ENCODE data around the gene ZNF784.
A peak's percentile ranks its signal among the peaks of the same experiment; 100 is the strongest.

The ZNF784 gene

DNA sequence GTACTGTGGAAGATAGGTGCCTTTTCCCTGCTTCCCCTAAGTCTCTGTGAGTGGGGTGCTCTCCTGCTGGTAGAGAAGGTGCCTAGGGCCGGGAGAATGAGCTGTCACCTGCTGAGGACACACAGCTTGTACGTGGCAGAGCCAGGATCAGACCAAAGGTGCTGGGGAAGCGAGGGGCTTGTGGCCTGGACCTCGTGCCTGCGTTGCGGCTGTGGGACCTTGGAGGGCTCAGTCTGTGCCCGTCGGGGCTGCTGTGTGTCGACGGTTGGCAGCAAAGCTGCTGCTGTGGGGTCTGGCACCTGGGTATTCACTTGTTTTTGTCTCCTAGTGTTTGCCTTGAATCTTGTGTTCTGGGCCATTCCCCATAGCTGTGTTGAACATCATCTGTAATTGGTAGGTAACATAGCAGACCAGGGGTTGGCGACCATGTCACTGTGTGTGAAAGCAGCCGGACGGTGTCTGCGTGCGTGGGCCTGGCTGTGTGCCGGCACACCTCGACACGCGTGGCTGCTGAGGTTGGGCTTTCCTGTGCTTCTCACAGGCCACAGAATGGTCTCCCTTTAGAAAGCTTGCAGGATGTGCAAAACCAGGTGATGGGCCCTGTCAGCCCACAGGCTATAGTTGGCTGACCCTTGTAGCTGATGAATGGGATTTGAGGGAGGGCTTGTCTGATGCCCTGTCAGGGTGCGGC, 39.6 kb upstream of the ZNF784 start:
- TF ChIP-seq POLR2A (IDR thresholded peaks at IDR 0.05; ENCODE audit: low read depth, low read length) = no peak
- FAIRE-seq (no peak), DNase-seq (ENCODE audit: insufficient read length, low spot score) (no peak)

GRCh38 chr19:55661826-55662225, 37.5 kb upstream of the ZNF784 start:
- no peak for TF ChIP-seq POLR2A (IDR thresholded peaks at IDR 0.05; ENCODE audit: low read depth, low read length)
- FAIRE-seq (no peak), DNase-seq (ENCODE audit: insufficient read length, low spot score) (no peak)

DNA sequence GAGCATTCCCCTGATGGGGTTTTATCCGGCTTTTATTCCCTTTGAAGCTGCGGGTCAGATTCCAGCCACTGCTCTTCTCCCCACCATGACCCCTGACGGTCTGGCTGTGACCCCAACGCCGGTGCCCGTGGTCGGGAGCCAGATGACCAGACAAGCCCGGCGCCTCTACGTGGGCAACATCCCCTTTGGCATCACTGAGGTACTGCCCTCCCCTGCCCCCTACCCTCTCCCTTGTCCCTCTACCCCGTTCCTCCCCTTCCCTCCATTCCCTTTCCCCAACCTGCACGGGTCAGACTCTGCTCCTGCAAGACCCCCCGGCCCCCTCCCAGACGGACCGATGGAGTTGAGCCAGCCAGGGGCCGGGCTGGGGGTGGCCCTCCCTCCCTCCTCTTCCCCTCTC, 36.6 kb upstream of the ZNF784 start:
- no peak for TF ChIP-seq POLR2A (IDR thresholded peaks at IDR 0.05; ENCODE audit: low read depth, low read length)
- FAIRE-seq (no peak), DNase-seq (ENCODE audit: insufficient read length, low spot score) (no peak)

DNA sequence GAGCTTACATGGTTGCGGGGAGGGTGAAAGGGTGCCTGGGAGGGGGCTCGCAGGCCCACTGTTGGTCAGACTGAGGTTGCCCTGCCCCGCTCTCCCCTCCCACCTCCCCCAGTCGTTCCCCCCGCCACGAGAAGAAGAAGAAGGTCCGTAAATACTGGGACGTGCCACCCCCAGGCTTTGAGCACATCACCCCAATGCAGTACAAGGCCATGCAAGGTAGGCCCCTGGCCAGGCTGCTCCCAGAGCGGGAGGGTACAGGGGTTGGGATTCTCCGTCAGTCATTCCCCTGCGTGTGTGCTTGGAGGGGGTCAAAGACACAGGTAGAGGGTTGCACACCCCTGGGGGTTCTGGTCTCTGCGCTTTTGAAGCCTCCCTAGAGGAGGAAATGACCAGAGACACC, 36.0 kb upstream of the ZNF784 start:
- DNase-seq (ENCODE audit: insufficient read length, low spot score) = no peak
- no peak for FAIRE-seq
- TF ChIP-seq POLR2A (IDR thresholded peaks at IDR 0.05; ENCODE audit: low read depth, low read length) = no peak

DNA sequence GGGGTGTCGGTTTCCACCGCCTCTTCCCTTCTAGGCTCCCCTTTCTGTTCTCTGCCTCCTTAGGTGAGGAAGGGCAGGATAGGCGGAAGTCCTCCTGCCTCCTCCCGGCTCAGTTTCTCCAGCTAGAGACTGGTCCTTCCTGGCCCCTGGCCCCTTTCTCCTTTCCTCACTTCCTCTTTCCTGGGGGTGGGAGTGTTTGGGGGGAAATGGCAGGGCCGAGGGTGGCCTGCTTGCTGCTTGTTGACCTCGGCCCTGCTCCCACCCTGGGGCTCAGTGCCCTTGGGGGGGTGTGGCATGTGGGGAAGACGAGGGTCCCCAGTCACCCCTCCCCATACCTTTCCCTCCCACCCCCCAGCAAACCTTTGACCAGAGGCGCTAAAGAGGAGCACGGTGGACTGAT, 35.5 kb upstream of the ZNF784 start:
- no peak for TF ChIP-seq POLR2A (IDR thresholded peaks at IDR 0.05; ENCODE audit: low read depth, low read length)
- DNase-seq (ENCODE audit: insufficient read length, low spot score) (no peak), FAIRE-seq (no peak)

DNA sequence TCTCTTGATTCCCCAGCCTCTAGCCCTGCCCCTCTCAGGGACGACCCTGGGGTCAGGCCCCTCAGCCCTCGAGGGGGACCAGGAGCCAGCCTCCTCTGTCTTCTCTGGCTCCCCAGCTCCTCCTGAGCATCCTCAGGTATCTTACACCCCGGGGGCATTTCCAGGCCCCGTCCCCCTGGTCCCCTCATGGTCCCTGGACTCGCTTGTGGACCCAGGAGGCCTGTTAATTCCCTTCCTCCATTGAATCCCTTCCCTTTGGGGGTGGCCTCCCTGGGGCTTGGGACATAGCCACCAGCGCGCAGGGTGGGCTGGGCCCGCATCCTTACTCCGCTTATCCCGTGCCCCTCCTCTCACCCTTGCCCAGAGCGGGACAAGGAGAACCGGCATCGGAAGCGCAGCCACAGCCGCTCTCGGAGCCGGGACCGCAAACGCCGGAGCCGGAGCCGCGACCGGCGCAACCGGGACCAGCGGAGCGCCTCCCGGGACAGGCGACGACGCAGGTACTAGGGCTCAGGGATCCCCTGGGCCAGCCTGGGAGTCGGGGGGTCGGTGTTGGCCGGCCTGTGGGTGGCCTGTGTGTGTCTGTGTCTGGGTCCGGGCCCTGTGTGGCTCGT, 34.6 kb upstream of the ZNF784 start:
- no peak for TF ChIP-seq POLR2A (IDR thresholded peaks at IDR 0.05; ENCODE audit: low read depth, low read length)
- FAIRE-seq = no peak
- DNase-seq (ENCODE audit: insufficient read length, low spot score) = no peak

DNA sequence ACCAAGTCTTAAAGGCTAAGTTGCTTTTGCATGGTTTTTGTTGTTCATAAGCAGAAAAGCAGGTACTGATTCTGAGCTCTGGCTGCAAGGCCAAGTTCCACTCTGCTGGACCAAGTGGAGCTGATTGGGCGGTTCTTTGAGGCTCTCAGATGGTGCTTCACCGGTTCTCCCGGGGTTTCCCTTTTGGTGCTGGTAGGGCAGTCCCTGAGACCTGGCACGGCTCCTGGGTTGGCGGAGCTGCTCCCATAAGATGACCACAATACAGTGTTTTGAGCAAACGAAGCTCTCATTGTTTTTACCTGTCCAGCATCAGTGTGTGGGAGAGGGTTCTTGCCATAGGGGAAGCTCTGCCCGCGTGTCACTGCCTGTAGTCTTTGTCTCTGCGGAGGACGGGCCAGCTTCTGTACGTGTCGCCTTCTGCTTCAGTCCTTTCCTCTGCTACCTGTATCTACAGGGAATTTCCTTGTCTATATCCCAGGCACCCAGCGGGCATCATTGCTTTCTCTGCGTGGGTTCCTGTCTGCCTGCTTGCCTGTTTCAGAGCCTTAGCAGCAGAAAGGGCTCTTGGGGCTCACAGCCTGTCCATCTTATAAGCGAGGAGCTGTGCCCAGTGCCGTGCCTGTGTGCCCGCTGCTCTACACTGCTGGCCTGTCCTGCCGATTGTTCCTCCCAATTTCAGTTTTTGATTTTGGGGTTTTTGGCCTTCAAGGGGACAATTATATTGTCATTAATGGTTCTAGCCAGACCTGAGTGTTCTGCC, 32.8 kb upstream of the ZNF784 start:
- DNase-seq (ENCODE audit: insufficient read length, low spot score) = no peak
- no peak for FAIRE-seq
- TF ChIP-seq POLR2A (IDR thresholded peaks at IDR 0.05; ENCODE audit: low read depth, low read length) = no peak

- no peak for TF ChIP-seq POLR2A (IDR thresholded peaks at IDR 0.05; ENCODE audit: low read depth, low read length)
- DNase-seq (ENCODE audit: insufficient read length, low spot score) (no peak), FAIRE-seq (no peak)
Observed at GRCh38 chr19:55656552-55656951, 32.2 kb upstream of the ZNF784 start.

GRCh38 chr19:55655648-55656040, 31.3 kb upstream of the ZNF784 start:
- DNase-seq (ENCODE audit: insufficient read length, low spot score) (no peak), FAIRE-seq (no peak)
- no peak for TF ChIP-seq POLR2A (IDR thresholded peaks at IDR 0.05; ENCODE audit: low read depth, low read length)

DNA sequence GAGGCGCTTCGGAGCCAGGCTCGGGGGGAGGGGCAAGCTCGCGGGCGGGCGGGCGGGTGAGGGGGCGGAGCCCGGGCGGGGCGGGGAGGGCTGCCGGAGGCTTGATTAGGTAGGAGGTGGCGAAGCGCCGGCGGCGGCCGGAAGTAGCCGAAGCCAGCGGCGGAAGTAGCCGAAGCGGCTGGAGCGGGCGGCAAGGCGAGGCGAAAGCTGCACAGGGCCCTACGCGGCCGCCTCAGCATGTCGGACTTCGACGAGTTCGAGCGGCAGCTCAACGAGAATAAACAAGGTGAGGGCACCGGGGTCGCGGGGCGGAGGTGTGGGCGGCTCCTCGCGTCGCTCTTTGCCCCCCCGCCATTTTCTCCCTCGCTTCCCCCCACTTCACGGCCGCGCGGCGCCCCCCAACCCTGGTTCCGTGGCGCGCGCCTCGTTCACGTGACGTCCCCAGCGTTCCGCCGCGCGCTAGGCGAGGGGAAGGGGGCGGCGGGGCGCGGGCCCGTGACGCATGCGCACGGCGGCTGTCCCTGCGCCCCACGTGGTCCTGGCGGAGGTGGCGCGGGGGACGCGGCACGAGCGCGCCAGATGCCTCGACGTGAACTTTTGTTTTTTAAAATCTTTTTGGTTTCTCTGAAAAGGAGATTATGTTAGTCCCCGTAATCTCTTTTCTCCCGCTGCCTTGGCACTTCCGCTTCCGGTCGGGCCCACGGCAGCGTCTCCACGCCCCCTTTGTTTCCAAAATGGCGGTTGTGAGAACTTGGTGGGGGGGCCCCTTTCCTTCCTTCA, 30.7 kb upstream of the ZNF784 start, which contains the start of gene U2AF2:
Gene U2AF2, plus strand, starts transcription at position 168 of the 780 bp plus-strand sequence. Its CDS starts 70 bp downstream, at position 238.
- TF ChIP-seq POLR2A (IDR thresholded peaks at IDR 0.05; ENCODE audit: low read depth, low read length) = peak; percentile 88
- DNase-seq (ENCODE audit: insufficient read length, low spot score) (peak; percentile 95), FAIRE-seq (no peak)

DNA sequence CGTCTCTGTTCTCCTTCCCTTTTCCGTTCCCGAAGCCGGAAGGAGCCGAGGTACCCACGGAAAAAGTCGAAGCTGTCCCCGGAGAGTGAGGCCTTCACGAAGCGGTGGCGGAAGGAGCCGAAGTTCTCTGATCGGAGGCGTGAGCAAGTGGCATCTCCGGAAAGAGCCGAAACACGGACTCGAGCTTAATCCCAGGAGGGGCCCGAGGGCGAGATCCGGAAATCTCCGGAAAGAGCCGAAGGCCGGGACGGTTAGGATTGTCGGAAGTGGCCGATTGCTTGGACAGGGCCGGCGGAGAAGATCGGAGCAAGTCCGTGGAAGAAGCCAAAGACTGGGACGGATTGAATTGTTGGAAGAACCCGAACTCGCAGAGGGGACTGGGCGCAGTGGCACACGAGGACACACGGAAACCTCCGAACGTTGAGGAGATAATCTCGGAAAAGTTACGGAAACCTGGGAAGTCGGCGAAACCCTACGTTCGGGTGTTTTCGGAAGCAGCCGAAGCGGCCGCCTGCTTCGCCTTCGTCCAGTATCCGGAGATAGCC, 30.0 kb upstream of the ZNF784 start:
- DNase-seq (ENCODE audit: insufficient read length, low spot score) (peak; percentile 96), FAIRE-seq (peak; percentile 77)
- no peak for TF ChIP-seq POLR2A (IDR thresholded peaks at IDR 0.05; ENCODE audit: low read depth, low read length)

DNA sequence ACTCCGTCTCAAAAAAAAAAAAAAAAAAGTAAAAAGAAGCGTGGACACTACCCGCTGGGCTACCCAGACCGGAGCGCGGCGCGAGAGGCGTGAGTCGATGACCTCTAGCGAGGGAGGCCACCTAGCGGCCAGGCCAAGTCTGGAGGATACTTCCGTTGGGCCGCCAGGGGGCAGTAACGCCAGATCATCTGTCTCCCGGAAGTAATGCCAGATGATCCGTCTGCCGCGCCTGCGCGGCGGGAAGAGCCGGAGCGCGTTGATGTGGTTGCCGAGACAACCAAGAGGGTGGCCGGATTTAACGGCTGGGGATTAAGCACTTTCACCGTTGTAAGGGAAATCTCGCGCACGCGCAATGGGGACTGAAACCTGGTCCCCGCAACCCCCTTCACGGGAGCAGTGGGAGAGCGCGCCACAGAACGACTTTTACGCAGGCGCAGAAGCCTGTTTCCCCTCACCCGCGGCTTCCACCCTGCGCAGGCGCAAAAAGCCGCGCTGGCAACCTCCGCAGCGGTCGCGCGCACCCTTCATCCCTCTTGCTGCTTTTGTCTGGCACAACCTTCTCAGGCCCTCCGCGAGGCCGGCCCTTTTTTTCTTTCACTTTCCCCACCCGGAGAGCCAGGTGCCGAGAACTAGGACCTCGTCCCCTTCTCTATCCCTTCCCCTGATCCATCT, 29.4 kb upstream of the ZNF784 start:
- DNase-seq (ENCODE audit: insufficient read length, low spot score) = peak; percentile 100
- no peak for FAIRE-seq
- TF ChIP-seq POLR2A (IDR thresholded peaks at IDR 0.05; ENCODE audit: low read depth, low read length) = peak; percentile 80
